Adipocyte (in vitro differentiated cells): ENCODE data around the gene PEX7.
A peak's percentile ranks its signal among the peaks of the same experiment; 100 is the strongest.

Experiments used
- DNase-seq: peaks from one replicate; pipeline ENCODE4 v3.0.0-alpha.2; 2015; ENCODE audit warnings: low read depth
- H3K27me3 ChIP-seq: replicated peaks from 2 replicates; pipeline ENCODE4 v1.7.0; 2013; ENCODE audit warnings: mild to moderate bottlenecking, low read length, moderate library complexity; ENCODE audit not compliant: control insufficient read depth, insufficient read depth
- H3K36me3 ChIP-seq: 2 replicates; pipeline ENCODE4 v1.7.0; 2013; ENCODE audit warnings: low read length, mild to moderate bottlenecking, moderate library complexity; ENCODE audit not compliant: control insufficient read depth, insufficient read depth, severe bottlenecking
- H3K4me1 ChIP-seq: 2 replicates; pipeline ENCODE4 v1.7.0; 2013; ENCODE audit warnings: mild to moderate bottlenecking, low read length, moderate library complexity; ENCODE audit not compliant: control insufficient read depth, insufficient read depth
- H3K4me3 ChIP-seq: 2 replicates; pipeline ENCODE4 v1.7.0; 2013; ENCODE audit warnings: mild to moderate bottlenecking, low read length, moderate library complexity
- H3K9ac ChIP-seq: 2 replicates; pipeline ENCODE4 v1.7.0; 2013; ENCODE audit warnings: mild to moderate bottlenecking, low read length, moderate library complexity
- H3K9me3 ChIP-seq: 2 replicates; pipeline ENCODE4 v1.7.0; 2013; ENCODE audit warnings: mild to moderate bottlenecking, low read length, moderate library complexity; ENCODE audit not compliant: control insufficient read depth

Gene PEX7

DNA sequence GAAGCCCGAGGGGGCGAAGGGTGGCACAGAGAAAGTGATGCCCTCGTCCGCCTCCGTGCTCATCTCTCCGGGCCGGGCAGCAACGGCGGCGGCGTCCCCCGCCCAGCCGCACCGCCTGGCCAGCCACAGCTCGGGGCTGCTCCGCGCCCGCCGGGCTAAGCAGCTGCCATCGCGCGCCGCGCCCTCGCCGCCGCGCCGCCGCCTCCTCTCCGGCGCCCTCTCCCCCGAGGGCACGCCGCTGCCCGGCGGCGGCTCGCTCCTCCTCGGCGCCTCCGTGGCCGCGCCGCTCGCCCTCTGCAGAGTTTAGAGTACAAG lies 30.3 kb upstream of the PEX7 start:
- Histone ChIP-seq H3K9me3 (no peaks in the 10 kb centered on the region), H3K27me3 (no peaks in the 10 kb centered on the region), H3K4me1 (peaks cover 34% of the 10 kb centered on the region), H3K9ac (peak overlapping the region; percentile 92), H3K4me3 (peak overlapping the region; percentile 97), H3K36me3 (no peaks in the 10 kb centered on the region)
- peak; percentile 89 for DNase-seq

GRCh38 chr6:136792410-136793262 lies 29.8 kb upstream of the PEX7 start, which contains the start of gene MAP3K5:
TSS of gene MAP3K5 (minus strand) at chr6:136792477. CDS start at chr6:136792157, 320 bp downstream.
- peak; percentile 98 for DNase-seq
- Histone ChIP-seq H3K4me1 (peaks cover 29% of the 10 kb centered on the region), H3K9ac (peak within 1 kb of the TSS; percentile 92), H3K4me3 (peak within 1 kb of the TSS; percentile 97), H3K9me3 (no peaks in the 10 kb centered on the region), H3K27me3 (no peaks in the 10 kb centered on the region), H3K36me3 (no peaks in the 10 kb centered on the region)

DNA sequence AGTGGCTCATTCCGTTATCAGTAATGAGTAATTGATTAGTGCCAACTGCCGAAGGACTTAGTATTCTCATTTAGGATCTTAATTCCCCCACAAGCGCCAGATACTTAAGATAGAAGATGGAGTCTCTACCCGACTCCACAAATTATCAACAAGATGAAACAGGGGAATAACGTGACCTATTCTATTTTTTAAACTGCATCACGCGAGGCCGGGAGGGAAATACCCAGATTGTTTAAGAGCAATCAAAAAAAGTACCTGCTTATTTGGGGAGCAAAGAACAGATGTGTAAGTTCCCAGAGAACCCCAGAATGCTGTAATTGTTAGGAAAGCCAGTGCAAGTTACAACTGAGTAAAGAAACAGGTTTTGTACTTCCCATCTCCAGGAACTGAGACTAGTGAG lies 29.0 kb upstream of the PEX7 start:
- Histone ChIP-seq H3K27me3 (no peaks in the 10 kb centered on the region), H3K36me3 (no peaks in the 10 kb centered on the region), H3K4me3 (peak overlapping the region; percentile 97), H3K9me3 (peaks cover 6% of the 10 kb centered on the region), H3K4me1 (peaks cover 22% of the 10 kb centered on the region), H3K9ac (peak overlapping the region; percentile 92)
- DNase-seq, result no peak

GRCh38 chr6:136795386-136795785 lies 27.0 kb upstream of the PEX7 start:
- Histone ChIP-seq H3K36me3 (no peaks in the 10 kb centered on the region), H3K9me3 (peaks cover 7% of the 10 kb centered on the region), H3K27me3 (no peaks in the 10 kb centered on the region), H3K4me1 (peaks cover 14% of the 10 kb centered on the region), H3K4me3 (no peak overlapping the region), H3K9ac (no peak overlapping the region)
- no peak for DNase-seq

DNA sequence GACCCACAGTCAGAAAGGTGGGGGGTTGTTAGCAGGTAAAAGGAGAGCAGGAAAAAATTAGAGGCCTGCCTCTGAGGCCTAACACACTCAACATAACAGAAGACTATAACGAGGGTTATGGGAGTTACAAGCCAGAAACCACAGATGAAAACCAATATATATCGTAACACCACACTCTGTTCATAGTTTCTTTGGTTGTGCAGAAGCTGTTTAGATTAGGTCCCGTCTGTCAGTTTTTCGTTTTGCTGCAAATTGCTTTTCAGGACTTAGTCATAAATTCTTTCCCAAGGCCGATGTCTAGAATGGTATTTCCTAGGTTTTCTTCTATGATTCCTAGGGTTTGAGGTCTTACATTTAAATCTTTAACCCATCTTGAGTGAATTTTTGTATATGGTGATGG lies 26.4 kb upstream of the PEX7 start:
- DNase-seq, result no peak
- Histone ChIP-seq H3K4me1 (peaks cover 8% of the 10 kb centered on the region), H3K36me3 (no peaks in the 10 kb centered on the region), H3K4me3 (no peak overlapping the region), H3K9ac (no peak overlapping the region), H3K9me3 (peaks cover 7% of the 10 kb centered on the region), H3K27me3 (no peaks in the 10 kb centered on the region)

DNA sequence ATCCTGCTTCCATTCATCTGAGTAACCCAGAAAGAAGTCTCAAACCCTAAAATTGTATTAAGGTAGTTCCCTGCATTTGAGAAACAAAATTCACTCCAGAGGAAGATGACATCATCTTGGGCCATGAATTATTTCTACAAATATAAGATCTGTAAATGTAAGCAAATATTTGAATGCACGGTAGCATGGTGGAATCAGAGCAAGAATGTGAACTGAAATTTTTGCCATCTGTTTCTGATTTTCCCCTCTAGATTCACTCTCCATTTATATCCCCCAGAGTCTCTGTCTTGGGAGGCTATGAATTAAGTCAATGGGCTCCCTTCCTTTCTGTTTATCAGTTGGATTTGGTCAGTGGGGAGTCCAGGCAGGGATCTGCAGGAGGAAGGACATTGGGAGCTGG lies 24.3 kb upstream of the PEX7 start:
- no peaks in the 10 kb centered on the region for H3K27me3 ChIP-seq
- H3K9ac ChIP-seq, result no peak overlapping the region
- H3K36me3 ChIP-seq, result no peaks in the 10 kb centered on the region
- no peak overlapping the region for H3K4me3 ChIP-seq
- H3K9me3 ChIP-seq, result peaks cover 7% of the 10 kb centered on the region
- peaks cover 6% of the 10 kb centered on the region for H3K4me1 ChIP-seq
- no peak for DNase-seq

GRCh38 chr6:136801581-136801980 lies 20.8 kb upstream of the PEX7 start:
- DNase-seq, result no peak
- no peaks in the 10 kb centered on the region for H3K4me1 ChIP-seq
- H3K36me3 ChIP-seq, result no peaks in the 10 kb centered on the region
- peaks cover 7% of the 10 kb centered on the region for H3K9me3 ChIP-seq
- H3K27me3 ChIP-seq, result no peaks in the 10 kb centered on the region
- no peak overlapping the region for H3K4me3 ChIP-seq
- no peak overlapping the region for H3K9ac ChIP-seq

DNA sequence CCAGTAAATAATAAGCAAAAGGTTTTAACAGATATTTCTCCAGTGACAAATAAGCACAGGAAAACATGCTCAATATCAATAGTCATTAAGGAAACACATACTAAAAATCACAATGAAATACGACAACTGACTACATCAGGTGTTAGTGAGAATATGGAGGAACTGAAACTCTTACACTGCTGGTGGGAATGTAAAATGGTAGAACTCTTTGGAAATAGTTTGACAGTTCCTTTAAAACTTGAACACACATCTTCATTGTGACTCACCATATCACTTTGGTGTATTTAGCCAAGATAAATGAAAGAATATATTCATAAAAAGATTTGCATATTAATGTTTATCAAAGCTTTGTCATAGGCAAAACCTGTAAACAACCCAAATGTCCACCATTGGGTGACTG lies 18.8 kb upstream of the PEX7 start:
- H3K36me3 ChIP-seq, result no peaks in the 10 kb centered on the region
- H3K4me3 ChIP-seq, result no peak overlapping the region
- no peaks in the 10 kb centered on the region for H3K4me1 ChIP-seq
- no peaks in the 10 kb centered on the region for H3K27me3 ChIP-seq
- H3K9me3 ChIP-seq, result no peaks in the 10 kb centered on the region
- DNase-seq, result no peak
- no peak overlapping the region for H3K9ac ChIP-seq

DNA sequence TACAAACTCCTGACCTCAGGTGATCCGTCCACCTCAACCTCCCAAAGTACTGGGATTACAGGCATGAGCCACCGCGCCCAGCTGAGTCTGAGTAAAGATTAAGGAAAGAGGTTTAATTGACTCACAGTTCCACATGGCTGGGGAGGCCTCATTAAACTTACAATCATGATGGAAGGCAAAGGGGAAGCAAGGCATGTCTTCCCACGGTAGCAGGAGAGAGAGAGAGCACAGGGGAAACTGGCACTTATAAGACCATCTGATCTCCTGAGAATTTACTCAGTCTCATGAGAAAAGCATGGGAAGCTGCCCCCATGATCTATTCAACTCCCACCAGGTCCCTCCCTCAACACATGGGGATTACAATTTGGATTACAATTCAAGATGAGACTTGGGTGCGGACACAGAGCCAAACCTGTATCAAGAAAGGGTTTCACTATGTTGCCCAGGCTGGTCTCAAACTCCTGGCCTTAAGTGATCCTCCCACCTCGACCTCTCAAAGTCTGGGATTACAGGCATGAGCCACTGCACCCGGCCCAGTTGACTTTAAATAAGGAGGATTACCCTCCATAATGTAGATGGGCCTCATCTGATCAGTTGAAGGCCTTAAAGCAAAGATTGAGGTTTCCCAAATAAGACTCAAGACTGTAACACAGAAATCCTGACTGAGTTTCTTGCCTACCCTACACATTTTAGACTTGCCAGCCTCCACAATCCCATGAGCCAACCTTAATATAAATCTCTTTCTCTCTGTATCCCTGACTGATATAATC lies 13.1 kb upstream of the PEX7 start:
- Histone ChIP-seq H3K4me1 (no peaks in the 10 kb centered on the region), H3K36me3 (no peaks in the 10 kb centered on the region), H3K27me3 (no peaks in the 10 kb centered on the region), H3K4me3 (no peak overlapping the region), H3K9ac (no peak overlapping the region), H3K9me3 (no peaks in the 10 kb centered on the region)
- DNase-seq, result no peak

DNA sequence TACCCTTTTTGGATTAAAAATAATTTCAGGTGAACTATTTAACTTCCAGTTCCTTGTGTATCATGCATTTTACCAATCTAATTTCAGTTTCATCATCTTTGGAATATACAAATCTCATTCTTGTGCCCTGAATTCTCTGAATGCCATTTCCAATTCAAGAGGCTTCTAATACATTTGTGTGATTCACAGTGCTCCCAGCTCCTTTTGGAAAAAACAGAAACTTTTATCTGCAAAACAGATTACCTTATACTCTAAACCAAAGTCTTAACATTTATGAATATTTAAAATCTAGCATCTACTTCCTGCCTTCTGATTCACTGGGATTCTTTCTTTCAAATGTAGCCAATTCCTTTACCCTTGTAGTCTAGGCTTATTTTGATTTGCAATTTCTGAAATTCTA lies 11.1 kb upstream of the PEX7 start:
- H3K9ac ChIP-seq, result no peak overlapping the region
- DNase-seq, result peak; percentile 52
- H3K36me3 ChIP-seq, result no peaks in the 10 kb centered on the region
- no peak overlapping the region for H3K4me3 ChIP-seq
- H3K4me1 ChIP-seq, result no peaks in the 10 kb centered on the region
- H3K27me3 ChIP-seq, result no peaks in the 10 kb centered on the region
- no peaks in the 10 kb centered on the region for H3K9me3 ChIP-seq

- Histone ChIP-seq H3K27me3 (no peaks in the 10 kb centered on the region), H3K9ac (no peak overlapping the region), H3K4me1 (no peaks in the 10 kb centered on the region)
These were observed 10.2 kb upstream of the PEX7 start for GRCh38 chr6:136812174-136812573.

More at GRCh38 chr6:136812174-136812573, 10.2 kb upstream of the PEX7 start:
- no peaks in the 10 kb centered on the region for H3K36me3 ChIP-seq
- no peak overlapping the region for H3K4me3 ChIP-seq
- H3K9me3 ChIP-seq, result no peaks in the 10 kb centered on the region
- DNase-seq, result no peak
